ENCODE data around the gene IFITM2.
A peak's percentile ranks its signal among the peaks of the same experiment; 100 is the strongest.

The IFITM2 gene

DNA sequence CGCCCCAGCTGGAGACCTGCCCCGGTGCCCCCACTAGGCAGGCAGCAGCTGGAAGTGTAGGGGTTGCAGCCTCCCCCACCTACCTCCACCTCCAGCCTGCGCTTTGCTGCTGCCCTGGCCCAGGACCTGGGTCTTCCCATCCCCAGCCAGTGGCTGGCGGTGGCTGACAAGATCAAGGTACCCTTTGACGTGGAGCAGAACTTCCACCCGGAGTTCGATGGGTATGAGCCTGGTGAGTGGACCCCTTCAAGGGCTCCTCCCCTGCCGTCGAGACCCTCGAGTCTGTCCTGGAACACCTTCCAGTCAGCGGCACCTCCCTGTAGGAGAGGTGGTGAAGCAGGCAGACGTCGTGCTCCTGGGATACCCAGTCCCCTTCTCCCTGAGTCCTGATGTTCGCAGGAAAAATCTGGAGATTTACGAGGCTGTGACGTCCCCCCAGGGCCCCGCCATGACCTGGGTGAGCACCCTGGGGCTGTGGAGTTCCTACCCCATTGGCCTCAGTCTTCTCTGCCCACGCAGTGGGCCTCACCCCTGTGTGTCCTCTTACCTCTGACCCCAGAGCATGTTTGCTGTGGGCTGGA is 14.3 kb upstream of the IFITM2 start:
- DNase-seq (ENCODE audit: low read depth): no peak

DNA sequence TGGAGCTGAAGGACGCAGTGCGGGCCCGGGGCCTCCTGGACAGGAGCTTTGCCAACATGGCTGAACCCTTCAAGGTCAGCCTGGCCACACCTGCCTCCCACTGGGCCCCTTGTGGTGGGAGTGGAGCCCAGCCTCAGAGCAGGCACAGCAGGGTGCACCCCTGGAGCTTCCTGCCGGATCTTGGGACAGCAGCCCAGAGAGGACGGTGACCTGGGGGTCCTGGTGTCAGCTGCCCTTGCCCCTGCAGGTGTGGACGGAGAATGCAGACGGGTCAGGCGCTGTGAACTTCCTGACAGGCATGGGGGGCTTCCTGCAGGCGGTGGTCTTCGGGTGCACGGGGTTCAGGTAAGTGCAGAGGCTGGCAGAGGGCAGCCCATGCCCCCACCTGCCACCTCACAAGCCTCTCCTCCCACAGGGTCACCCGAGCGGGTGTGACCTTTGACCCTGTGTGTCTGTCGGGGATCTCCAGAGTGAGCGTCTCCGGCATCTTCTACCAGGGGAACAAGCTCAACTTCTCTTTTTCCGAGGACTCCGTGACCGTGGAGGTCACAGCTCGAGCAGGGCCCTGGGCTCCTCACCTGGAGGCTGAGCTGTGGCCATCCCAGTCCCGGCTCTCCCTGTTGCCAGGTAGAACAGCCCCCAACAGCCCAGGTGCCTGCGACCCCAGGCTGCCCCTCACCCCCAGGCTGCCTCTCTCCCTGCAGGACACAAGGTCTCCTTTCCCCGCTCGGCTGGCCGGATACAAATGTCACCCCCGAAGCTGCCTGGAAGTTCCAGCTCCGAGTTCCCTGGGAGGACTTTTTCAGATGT is 13.6 kb upstream of the IFITM2 start:
- no peak for DNase-seq (ENCODE audit: low read depth)

DNA sequence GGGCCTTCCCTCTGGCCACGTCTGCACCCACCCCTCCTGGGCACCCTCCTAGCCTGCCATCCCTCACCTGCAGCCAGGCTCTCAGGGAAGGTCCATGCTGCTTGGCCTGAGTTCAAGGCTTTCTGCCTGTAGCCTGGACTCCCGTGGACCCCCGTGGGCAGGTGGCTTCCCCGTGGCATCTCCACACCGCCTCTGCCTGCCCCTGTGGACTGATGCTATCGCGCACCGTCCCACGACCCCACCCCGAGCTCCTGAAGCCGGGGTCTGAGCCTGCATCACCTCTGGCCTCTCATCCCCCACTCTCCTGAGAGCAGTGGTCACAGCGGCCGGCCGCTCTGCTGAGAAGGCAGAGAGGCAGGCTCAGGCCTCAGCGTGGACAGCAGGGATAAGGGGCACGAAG is 12.8 kb upstream of the IFITM2 start:
- DNase-seq (ENCODE audit: low read depth): no peak

DNA sequence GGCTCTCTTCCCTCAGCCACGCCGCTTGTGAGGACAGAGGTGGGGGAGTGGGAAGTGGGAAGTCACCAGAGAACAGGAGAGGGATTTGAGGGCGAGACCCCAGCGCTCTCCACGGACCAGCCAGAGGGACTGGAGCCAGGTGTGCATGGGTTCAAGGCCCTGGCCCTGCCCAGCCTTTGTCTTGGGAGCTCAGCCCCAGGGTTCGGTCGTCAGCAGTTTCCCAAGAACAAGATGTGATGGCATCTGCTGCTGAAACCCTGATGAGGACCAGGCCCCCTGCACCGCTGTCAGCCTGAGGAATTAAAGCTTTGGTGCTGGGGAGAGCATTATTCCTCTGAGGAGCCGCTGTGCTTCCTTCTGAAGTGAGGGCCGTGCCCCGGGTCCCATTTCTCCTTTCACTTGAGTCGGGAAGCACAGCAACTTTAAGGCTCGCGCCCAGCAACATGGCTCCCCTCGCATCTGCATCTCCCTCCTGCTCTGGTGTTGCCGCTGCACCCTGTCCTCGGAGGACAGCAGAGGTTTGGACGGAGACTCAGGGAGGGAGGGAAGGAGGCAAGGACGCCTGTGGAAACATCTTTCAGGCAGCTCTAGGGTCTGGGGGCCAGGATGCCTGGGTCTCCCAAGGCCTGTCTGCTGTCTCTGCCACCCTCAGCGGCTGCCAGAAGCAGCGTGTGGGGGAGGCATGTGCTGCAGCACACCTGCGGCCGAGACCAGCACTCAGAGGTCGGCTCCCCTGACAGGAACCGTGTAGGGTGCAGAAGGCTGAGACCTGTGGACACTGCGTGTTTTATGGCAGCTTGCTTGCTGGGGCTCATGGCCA is 12.1 kb upstream of the IFITM2 start:
- DNase-seq (ENCODE audit: low read depth): no peak

DNA sequence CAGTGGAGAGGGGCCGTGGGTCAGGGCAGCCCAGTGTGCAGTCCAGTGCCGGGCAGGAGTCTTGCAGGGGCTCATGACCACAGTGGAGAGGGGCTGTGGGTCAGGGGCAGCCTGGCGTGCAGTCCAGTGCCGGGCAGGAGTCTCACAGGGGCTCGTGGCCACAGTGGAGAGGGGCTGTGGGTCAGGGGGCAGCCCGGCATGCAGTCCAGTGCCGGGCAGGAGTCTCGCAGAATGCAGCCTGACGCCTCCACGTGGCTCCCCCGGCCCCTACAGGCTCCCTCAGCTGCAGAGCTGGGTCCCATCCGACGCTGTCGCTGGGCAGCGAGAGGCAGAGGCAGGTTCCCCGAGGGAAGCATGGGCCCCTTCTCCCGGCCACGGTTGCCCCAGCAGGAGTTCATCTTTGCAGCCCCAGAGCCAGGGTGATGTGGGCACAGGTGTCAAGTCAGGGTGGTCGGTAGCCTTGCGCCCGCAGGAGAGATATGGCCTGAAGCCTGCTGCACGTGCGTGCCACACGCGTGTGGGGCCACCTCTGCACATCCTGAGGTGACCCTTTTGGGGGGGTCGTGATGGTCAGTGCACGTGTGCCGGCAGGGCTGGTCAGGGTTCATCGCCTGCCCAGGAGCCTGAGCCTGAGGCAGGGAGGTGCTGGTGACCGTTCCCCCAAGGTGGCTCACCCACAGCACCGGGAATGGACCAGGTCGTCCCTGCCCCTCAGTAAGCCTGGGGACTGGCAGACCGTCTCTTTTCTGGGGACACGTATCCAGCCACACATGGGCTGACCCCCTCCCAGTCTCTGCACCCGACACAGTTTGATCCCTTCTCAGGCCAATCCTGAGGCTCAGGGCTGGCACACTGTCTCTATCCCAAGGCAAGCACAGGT is 11.2 kb upstream of the IFITM2 start:
- DNase-seq (ENCODE audit: low read depth): no peak

DNA sequence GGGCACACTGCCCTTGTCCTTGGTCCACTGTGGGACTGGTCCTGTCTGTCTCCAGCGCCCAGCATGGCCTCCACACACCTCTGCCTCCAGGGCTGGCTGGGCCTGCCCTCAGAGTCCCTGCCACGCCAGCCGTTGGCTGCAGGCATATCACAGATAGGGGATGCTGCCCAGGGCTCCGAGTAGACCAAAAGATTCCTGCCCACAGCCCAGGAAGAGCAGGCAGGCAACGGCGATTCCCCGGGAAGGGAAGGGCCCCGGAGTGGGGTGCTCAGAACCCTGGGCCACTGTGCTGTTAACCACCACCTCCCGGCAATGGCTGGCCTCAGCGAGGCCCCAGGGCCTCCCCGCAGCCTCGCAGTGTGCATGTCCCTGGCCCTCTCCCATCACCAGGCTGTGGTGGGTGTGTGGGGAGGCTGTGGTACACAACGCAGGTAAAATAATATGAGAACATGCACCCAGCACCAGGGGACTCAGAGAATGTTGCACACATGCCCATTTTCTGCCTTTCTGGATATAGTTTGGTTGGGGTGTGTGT is 10.5 kb upstream of the IFITM2 start:
- DNase-seq (ENCODE audit: low read depth): no peak

DNA sequence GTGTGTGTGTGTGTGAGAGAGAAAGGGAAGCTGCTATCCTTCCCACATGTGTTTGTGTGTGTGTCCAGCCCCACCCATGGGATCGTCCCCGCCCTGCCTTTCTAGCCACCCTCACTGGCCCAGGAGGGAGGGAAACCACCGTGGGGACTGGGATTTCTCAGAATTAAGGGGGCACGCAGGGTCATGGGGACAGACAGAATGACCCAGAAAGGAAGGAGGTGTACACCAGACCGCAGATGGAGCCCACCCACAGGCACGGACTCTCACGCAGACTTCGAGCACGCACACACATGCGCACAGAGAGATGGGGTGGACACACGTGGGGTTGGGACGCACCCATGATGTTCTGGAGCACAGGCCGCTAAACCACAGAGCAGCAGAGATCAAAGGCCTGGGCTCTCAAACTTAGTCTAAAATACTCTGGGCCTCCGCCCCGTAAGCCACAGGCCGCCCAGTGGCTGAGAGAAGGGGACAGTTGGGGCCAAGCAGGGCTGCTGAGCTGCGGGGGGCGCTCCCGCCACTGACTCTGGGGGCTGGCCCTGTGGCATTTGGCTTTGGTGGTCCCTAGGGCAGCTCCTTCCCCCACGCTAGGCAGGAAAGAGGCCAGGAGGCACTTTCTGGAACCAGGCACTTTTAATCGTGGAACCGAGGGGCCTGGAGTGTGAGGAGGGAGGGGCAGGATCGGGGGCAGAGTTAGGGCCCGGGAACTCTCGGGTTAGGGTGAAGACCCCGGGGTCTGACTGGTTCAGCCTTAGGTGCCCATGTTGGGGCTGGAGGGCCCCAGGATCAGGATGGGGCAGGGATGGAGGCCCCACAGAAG is 9.8 kb upstream of the IFITM2 start:
- no peak for DNase-seq (ENCODE audit: low read depth)

DNA sequence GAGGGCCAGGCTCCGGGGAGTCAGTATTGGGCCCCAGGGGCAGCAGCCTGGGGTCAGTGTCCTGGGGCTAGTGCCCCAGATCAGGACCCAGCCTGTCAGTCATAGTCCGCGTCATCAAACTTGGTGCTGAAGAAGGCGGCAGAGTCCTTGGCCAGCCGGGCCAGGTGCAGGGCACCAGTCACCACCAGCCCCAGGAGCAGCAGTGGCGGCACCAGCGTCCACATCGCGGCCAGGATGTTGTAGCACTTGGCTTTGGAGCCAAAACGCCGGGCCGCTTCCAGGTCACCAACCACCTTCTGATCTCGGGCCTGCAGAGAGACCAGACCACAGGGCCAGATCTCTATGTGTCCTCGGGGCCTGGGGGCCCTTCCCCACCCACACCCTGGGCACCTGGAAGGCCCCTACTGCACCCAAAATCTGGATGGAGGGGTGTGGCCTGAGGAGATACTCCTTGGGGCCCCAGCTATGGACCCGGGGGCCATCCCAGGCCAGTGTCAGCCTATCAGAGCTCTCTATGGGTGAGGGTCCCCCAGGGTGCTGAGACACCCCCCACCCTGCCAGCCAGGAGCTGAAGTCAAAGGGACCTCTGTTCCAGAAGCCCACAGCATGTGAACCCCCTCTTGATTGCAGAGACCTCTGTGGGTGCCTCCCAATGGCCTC is 9.1 kb upstream of the IFITM2 start:
- DNase-seq (ENCODE audit: low read depth): no peak

DNA sequence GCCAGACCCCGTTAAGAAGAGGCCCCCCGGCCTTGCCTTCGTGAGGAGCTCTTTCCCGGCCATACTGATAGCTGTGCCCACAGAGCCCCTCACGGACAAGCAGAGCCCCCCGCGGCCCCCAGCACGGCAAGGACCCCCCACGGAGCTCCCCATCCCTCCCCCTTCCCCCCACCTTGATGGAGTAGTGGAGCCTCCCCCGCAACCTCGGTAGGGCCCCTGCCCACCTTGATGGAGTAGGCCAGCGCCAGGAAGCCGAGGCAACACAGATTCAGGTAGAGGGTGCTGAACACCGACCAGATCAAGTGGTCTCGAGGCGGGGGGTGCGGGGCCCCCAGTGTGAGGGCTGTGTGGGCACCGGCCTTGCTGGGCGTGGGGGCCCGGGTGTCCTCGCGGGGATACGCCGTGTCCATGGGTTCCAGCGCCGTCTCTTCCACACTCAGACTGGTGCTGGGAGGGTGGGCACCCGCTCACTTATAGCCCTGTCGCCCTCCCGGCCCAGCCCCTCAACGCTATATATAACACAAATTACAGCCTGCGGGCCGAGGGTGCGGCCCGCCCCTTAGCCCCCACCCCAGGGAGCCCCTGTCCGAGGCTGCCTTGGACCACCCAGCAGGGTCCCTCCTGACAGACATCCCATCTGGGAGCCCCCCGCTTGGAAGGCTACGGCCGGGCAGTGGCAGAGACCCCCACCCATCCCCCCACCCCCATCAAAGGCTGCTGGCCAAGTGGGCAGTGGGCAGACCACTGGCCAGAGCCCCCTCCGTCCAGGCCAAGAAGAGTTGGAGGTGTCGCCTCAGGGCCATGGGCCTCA is 8.3 kb upstream of the IFITM2 start, which contains the start of gene IFITM5:
TSS of gene IFITM5 (minus strand) at position 446 of the 811 bp plus-strand sequence. CDS start at position 410, 36 bp downstream.
- no peak for DNase-seq (ENCODE audit: low read depth)

DNA sequence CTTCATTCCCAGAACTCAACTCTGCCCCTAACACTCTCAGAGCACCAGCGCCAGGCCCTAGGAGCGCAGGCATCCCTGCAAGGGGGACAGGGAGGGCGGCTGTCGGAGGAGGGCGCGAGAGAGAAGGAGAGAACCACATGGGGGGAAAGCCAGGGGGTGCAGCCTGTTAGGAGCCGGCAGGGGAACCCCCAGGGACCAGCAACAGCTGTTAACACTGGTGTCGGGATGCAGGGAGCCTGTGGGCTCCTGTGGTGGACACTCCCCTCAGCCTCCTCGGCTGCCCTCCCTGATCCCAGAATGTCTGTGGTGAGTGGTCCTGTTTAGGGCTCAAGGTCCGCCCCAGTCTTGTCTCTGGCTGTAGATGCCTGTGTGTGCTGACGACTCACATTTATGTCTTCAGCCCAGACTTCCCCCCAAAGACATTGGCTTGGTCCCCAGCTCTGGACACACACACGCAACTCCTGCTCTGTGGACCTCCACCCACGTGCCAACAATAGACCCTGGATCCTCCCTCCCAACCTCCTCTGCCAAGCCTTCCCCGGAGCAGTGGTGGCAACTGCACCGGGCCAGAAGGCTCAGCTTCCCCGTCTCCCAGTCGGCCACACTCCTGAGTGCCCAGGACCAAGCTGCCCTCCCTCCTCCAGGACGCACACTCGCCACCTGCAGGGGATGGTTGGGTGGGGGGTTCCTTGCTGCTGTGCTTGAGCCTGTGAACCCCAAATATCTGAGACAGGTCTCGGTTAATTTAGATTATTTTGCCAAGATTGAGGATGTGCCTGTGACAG is 7.5 kb upstream of the IFITM2 start:
- DNase-seq (ENCODE audit: low read depth): no peak

DNA sequence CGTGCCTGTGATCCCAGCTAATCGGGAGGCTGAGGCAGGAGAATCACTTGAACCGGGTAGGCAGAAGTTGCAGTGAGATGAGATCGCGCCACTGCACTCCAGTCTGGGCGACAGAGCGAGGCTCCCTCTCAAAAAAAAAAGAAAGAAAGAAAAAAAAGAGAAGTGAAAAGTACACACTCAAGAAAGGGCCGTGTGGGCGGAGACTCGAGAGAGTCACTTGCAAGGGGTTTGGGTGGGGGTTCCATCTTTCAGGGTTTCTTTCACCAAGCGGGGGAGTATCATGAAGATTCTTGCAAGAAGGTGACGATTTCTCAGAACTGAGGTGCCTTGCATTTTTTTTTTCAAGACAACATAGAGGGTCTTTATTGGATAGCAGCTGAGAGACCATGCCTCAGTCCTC is 4.3 kb upstream of the IFITM2 start:
- DNase-seq (ENCODE audit: low read depth): no peak

DNA sequence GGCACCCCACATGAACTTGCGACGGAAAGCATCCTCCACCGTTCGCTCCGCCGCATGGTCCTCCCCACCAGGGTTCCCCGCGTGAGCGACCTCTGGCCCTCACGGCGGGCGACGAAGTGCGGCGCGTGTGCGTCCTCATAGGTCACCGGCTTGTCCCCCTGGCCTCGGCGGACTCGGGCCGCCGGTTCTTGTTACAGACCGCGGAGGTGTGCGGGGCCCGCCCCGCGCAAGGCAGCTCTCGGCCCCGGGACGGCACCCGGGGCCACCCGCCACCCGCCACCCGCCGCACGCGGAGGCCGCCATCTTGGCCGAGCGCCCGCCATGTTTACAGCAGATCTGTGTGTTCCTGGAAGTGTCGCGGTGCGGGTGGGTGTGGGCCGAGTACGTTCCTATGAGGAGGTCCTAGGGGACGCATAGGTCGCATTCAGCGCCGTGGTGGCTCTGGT is 3.5 kb upstream of the IFITM2 start:
- DNase-seq (ENCODE audit: low read depth): no peak

DNA sequence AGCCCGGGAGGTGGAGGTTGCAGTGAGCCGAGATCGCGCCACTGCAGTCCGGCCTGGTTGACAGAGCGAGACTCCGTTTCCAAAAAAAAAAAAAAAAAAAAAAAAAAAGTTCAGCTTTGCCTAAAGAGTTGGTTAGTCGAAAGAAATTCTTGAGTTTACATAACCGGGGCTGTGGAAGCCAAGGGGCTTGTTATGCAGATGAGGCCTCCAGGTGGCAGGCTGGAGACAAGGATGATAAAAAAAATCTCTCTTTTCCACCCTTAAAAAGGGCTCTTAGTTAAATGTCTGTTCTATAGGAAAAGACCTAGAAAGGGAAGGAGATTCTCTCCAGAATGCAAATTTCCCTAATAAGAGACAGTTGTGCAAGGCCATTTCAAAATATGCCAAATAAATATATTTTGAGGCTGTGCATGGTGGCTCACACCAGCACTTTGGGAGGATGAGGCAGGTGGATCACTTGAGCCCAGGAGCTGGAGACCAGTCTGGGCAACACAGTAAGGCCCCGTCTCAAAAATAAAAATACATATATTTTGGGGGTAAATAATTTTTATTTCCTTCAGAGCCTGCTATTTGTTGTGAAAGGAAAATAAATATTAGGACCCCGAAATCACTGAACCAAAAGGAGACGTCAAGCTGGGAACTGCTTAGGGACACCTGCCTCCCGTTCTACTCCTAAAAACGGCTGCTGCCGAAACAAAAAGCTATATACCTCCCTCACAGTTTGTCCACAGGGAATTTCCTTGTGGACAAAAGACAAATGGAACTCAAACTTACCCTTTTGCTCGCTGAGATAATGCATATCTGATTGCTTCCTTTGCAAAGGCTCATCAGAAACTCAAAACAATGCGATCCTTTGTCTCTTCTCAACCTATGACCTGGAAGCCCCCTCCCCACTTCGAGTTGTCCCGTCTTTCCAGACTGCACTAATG is 2.4 kb upstream of the IFITM2 start:
- peak; percentile 62 for DNase-seq (ENCODE audit: low read depth)

DNA sequence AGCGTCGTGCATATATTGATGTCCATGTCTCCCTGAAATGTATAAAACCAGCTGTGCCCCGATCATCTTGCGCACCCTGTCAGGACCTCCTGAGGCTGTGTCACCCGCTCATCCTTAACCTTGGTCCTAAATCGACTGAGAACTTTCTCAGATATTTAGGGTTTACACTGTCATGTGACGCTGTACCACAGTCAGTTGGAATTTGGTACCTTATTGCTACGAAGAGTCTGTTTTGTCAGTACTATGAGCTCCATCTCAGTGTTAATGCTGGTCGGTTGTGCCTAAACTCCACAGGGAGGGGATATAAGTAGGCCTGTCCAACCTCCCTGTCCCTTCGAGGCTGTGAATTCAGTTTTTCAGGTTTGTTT is 1.8 kb upstream of the IFITM2 start:
- DNase-seq (ENCODE audit: low read depth): no peak

DNA sequence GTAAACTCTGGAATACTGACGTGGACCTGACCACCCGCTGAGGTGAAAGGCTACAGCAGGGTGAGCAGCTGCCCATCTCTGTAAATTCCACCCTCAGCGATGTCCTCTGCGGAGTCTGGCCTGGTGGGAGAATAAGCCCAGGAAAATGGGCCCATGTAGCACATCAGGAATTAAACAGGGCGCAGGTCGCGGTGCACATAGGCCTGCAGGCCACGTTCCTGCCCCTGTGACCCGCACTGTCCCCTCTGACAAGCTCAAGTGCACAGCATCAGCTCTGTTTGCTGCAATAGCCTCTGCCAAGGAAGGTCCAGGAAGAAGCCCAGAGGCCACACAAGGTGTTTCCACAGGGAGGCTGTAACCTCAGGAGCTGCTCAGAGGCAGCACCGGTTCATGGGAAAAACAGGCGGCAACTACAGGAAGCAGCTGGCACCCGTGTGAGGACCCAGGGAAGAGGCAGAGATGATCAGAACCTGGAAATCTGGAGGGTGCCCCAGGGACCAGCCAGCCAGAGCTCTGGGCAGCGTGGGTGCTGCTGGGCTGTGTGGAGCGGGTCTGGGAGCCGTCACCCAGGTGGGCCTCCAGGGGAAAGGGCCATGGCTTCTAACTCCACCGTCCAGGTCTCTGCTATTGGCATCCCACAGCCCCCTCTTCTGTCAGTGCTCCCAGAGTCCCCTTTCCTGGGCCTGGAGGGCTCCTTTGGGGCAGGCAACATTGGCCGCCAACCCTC is 808 bp upstream of the IFITM2 start:
- no peak for DNase-seq (ENCODE audit: low read depth)
